Fibroblast of the aortic adventitia (primary cell): Measurements from ENCODE around the gene CGB5. TPM values are rescaled to one million over a fixed set of nuclear protein-coding genes. Genes with fewer than 3 reads are reported as not detected.
A peak's percentile ranks its signal among the peaks of the same experiment; 100 is the strongest.
"Not testable (repeated sequence)": the region's sequence is repeated elsewhere in the genome, so short reads cannot be mapped to it uniquely, and the experiment has no call there.

Experiments
- DNase-seq: peaks from one replicate; pipeline ENCODE4 v3.0.0-alpha.2; 2010; ENCODE audit warnings: low read depth
- H3K4me3 ChIP-seq: 2 replicates; pipeline ENCODE4 v1.5.1; 2011; ENCODE audit warnings: low read depth, mild to moderate bottlenecking, control low read depth, low read length, moderate library complexity
- total RNA-seq: library from RNA; depleted of rRNA; stranded (reverse); fragments of >200 nt; gene quantifications from 2 replicates; pipeline ENCODE4 v1.2.3, GENCODE V29; 2012; ENCODE audit warnings: low replicate concordance
- TF ChIP-seq, protein P1 (sequence below): IDR thresholded peaks from 2 replicates; pipeline ENCODE4 v1.5.1; 2011; ENCODE audit warnings: mild to moderate bottlenecking, low read length, control low read depth, inconsistent platforms; ENCODE audit not compliant: insufficient read depth

The CGB5 gene
- total RNA-seq, 1 donor = not detected

DNA sequence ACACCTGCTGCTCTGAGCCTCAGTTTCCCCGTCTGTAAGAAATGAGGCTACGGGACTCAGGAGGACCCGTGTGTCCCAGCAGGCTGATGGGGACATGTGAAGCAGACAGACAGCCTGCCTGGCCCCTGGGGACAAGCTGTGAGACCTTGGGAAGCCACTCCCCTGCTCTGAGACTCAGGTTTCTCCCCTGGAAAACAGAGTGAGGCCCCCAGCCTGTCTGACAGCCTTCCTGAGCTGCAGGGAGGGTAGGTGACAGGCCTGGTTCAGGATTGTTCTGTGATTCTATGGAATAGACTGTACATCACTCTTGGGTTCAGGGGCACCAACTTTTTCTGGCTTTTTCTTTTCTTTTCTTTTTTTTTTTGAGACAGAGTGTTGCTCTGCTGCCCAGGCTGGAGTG, 23.9 kb downstream of the CGB5 start:
- TF ChIP-seq, protein P1, sequence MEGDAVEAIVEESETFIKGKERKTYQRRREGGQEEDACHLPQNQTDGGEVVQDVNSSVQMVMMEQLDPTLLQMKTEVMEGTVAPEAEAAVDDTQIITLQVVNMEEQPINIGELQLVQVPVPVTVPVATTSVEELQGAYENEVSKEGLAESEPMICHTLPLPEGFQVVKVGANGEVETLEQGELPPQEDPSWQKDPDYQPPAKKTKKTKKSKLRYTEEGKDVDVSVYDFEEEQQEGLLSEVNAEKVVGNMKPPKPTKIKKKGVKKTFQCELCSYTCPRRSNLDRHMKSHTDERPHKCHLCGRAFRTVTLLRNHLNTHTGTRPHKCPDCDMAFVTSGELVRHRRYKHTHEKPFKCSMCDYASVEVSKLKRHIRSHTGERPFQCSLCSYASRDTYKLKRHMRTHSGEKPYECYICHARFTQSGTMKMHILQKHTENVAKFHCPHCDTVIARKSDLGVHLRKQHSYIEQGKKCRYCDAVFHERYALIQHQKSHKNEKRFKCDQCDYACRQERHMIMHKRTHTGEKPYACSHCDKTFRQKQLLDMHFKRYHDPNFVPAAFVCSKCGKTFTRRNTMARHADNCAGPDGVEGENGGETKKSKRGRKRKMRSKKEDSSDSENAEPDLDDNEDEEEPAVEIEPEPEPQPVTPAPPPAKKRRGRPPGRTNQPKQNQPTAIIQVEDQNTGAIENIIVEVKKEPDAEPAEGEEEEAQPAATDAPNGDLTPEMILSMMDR = no peak
- H3K4me3 ChIP-seq = no peak overlapping the region
- DNase-seq = no peak

- no peak for DNase-seq
- no peak overlapping the region for H3K4me3 ChIP-seq
- TF ChIP-seq, protein P1 = no peak
Measured at GRCh38 chr19:49069026-49069425, 25.4 kb downstream of the CGB5 start.

DNA sequence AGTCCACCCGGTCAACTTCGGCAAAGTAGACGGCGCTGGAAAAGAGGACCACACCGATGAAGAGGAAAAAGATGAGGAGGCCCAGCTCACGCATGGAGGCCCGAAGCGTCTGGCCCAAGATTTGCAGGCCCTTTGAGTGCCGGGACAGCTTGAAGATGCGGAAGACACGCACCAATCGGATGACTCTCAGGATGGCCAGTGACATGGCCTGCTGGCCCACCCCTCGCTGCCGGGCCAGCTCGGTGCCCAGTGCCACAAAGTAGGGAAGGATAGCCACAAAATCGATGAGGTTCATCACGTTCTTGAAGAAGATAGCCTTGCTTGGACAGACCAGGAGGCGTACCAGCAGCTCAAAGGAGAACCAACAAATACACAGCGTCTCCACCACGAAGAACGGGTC, 26.8 kb downstream of the CGB5 start:
- H3K4me3 ChIP-seq = no peak overlapping the region
- TF ChIP-seq, protein P1 = no peak
- DNase-seq = no peak

GRCh38 chr19:49071860-49072547, 28.4 kb downstream of the CGB5 start:
- TF ChIP-seq, protein P1 = no peak
- DNase-seq = no peak

GRCh38 chr19:49073514-49074378, 30.1 kb downstream of the CGB5 start:
- H3K4me3 ChIP-seq = no peak overlapping the region
- TF ChIP-seq, protein P1 = peak; percentile 26
- DNase-seq = no peak

More at GRCh38 chr19:49071860-49072547, 28.4 kb downstream of the CGB5 start:
- H3K4me3 ChIP-seq = no peak overlapping the region

- peak; percentile 74 for DNase-seq
- not testable (repeated sequence) for H3K4me3 ChIP-seq
- TF ChIP-seq, protein P1 = peak; percentile 68
Measured at GRCh38 chr19:49074869-49075268, 31.2 kb downstream of the CGB5 start.
